IPS-18a (cell line): Measurements from ENCODE around the gene POTEC.
"Not testable (repeated sequence)": the region's sequence is repeated elsewhere in the genome, so short reads cannot be mapped to it uniquely, and the experiment has no call there.

Source experiments
- H3K27ac ChIP-seq: one replicate; pipeline ENCODE4 v1.5.1; 2013; ENCODE audit warnings: low read length
- H3K27me3 ChIP-seq: one replicate; pipeline ENCODE4 v1.6.1; 2013; ENCODE audit warnings: mild to moderate bottlenecking, low read length; ENCODE audit not compliant: control insufficient read depth, insufficient read depth
- H3K36me3 ChIP-seq: one replicate; pipeline ENCODE4 v1.6.1; 2013; ENCODE audit warnings: low read depth, low read length; ENCODE audit not compliant: control insufficient read depth
- H3K4me1 ChIP-seq: one replicate; pipeline ENCODE4 v1.6.1; 2013; ENCODE audit warnings: low read depth, low read length; ENCODE audit not compliant: control insufficient read depth
- H3K4me3 ChIP-seq: one replicate; pipeline ENCODE4 v1.5.1; 2013; ENCODE audit warnings: low read length
- H3K9ac ChIP-seq: one replicate; pipeline ENCODE4 v1.6.1; 2013; ENCODE audit warnings: mild to moderate bottlenecking, low read length, moderate library complexity
- H3K9me3 ChIP-seq: one replicate; pipeline ENCODE4 v1.6.1; 2013; ENCODE audit warnings: low read depth, low read length; ENCODE audit not compliant: control insufficient read depth

Gene POTEC

DNA sequence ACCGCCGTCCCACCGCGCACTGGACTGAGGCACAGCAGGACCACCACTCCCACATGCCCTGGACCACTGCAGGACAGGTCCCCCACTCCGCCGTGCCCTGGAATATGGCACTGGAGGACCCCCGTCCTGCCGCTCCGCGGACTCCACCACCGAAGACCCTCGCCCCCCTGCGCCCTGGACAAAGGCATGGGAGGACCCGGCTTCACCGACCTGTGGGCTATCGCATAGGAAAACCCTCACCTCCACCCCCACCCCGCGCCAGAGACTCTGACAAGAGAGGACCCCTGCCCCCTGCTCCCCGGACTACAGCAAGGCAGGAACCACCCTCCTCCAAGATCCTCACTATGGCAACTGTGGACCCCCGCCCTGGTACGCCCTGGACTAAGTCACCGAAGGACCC is 68.6 kb downstream of the POTEC start:
- H3K36me3 ChIP-seq, H3K9me3 ChIP-seq, H3K27me3 ChIP-seq, H3K4me1 ChIP-seq, H3K4me3 ChIP-seq, H3K9ac ChIP-seq, H3K27ac ChIP-seq: not testable (repeated sequence)

DNA sequence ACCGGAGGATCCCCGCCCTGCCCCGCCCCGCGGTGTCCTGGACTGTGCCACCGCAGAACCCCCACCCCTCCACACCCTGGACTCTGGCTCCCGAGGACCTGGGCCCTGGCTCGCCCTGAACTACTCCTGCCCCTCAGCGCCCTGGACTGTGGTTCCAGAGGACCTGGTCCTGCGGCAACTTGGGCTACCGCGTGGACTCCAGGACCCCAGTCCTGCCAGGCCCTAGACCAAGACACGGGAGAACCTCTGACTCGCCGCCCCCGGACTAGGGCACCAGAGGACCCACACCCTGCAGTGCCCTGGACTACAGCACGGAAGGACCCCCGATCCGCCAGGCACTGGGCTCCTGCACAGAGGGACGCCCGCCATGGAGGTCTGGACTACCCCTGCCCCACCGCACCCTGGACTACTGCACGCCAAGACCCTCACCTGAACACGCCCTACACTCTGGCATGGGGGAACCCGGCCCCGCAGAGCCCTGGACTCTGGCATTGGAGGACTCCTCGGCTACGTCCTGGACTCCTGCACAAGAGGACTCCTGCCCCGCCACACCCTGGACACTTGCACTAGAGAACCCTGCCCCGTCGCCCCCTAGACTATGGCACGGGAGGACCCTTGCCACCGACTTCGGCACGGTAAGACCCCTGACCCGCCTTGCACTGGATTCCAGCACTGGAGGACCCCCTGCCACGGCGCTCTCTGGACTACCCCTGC is 69.2 kb downstream of the POTEC start:
- H3K36me3 ChIP-seq = not testable (repeated sequence)

DNA sequence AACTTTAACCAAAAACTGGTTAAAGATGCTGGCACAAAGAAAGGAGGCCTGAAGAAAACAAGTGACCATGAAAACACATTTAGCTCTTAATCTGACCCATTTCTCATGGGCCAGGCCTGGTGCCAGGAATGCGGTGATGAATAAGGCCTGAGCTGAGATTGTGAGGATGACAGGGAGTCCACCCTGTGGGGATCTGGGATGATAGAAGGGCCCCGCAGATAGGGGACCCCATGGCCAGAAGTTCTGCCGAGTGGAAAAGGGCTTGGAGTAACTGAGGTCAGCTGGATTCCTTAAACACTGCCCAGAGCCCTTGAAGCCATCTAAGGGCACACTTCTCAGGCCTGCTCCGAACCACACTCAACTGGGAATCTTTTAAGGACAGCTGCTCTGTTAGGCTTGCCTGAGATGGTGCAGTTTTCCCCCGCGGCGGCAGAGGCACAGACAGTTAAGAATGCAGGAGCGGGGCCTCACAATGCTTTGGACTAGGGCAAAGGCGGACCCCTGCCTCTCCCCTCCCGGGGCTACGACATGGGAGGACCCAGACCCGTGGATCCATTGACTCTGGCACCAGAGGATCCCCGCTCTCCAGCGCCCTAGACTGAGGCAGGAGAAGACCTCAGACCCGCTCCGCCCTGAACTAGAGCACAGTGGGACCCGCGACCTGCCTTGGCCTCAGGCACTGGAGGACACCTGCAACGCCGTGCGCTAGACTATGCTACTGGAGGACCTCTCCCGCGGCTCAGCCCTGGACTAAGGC is 70.0 kb downstream of the POTEC start:
- H3K9ac ChIP-seq, H3K27me3 ChIP-seq, H3K27ac ChIP-seq, H3K9me3 ChIP-seq, H3K4me1 ChIP-seq, H3K4me3 ChIP-seq, H3K36me3 ChIP-seq: not testable (repeated sequence)

More for the DNA sequence above, 69.2 kb downstream of the POTEC start:
- H3K4me1 ChIP-seq, H3K4me3 ChIP-seq, H3K9ac ChIP-seq, H3K9me3 ChIP-seq, H3K27ac ChIP-seq, H3K27me3 ChIP-seq: not testable (repeated sequence)

DNA sequence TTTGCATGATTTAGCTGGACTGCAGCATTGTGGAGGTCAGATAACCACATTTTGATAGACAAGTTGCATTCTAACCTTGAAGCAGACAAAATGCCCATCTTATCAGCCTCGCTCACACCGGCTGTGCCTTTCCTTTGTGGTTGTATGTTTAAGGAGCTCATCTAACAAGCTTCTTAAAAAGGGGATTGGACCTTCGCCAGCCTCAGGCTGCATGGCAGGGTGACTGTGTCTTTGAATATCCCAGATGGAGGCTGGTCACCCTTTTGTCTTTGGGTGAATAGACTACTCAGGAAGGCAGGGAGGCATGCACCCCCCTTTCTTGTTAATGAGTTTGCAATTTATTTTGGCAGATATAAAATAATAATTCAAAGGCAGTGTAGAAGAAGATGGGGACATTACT is 72.1 kb downstream of the POTEC start:
- H3K27me3 ChIP-seq, H3K36me3 ChIP-seq, H3K4me1 ChIP-seq, H3K9ac ChIP-seq, H3K27ac ChIP-seq, H3K9me3 ChIP-seq, H3K4me3 ChIP-seq: not testable (repeated sequence)

DNA sequence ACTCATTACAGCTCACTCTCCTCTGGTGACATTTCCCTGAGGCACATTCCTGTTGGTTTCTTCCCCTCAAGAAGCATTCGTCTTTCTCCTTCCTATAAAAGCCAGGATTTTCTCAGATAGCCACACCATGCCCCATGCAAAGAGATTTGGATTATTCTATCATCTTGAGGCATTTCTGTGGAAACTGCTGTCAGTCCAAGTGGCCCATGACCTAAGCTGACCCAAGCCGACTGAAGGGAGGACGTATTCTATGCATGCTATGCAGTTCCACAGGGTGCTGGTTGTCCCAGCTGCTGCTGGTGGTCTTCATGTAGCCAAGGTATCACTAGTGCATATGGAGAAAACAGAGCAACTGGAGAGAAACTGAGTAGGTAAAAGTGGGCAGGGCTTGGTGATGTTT is 73.0 kb downstream of the POTEC start:
- H3K4me3 ChIP-seq, H3K27ac ChIP-seq, H3K27me3 ChIP-seq, H3K36me3 ChIP-seq, H3K9ac ChIP-seq, H3K9me3 ChIP-seq, H3K4me1 ChIP-seq: not testable (repeated sequence)

DNA sequence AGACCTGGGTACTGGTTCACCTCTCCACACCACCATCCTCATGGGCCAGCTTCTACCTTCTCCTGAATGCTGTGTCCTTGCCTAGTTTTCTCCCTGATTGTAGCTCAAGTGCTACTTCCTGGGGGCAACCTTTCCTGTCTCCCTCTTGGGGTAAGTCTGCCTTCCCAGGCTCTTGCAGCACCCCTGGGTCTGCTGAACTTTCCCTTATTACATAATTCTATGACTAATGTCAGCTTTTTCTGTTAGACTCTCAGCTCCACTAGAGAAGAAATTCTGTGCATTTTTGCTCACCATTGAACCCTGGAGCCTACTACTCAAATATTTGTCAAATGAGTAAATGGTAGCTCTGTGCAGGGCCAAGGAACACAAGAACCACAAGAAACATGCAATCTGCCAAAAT is 73.4 kb downstream of the POTEC start:
- not testable (repeated sequence) for H3K9ac ChIP-seq, H3K9me3 ChIP-seq, H3K36me3 ChIP-seq, H3K27ac ChIP-seq, H3K4me1 ChIP-seq, H3K27me3 ChIP-seq, H3K4me3 ChIP-seq

DNA sequence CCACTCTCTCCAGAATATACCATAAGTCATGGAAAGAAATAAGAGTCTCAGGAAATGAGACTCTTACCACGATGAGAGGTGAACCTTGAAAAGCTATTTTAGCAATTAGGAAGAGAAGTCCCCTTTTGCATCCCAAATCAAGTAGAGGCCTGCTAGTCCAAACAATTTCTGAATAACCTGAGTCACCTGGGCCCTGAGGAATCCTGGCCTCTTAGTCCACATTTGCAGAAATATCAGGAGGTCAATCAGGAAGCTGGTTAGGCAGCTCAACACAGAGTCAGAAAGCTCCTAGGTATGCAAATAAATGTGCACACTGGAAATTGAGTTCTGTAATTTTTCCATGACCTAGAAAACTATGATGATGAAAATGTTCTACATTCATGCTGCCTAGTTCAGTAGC is 77.4 kb downstream of the POTEC start:
- not testable (repeated sequence) for H3K27me3 ChIP-seq, H3K9me3 ChIP-seq, H3K36me3 ChIP-seq, H3K4me1 ChIP-seq, H3K4me3 ChIP-seq, H3K27ac ChIP-seq, H3K9ac ChIP-seq
